ENCODE data around the gene TSC2. TPM values are rescaled to one million over a fixed set of nuclear protein-coding genes. Genes with fewer than 3 reads are reported as not detected.

The TSC2 gene
- total RNA-seq, 2 donors from 2014 or later: 73.9 to 152 TPM

DNA sequence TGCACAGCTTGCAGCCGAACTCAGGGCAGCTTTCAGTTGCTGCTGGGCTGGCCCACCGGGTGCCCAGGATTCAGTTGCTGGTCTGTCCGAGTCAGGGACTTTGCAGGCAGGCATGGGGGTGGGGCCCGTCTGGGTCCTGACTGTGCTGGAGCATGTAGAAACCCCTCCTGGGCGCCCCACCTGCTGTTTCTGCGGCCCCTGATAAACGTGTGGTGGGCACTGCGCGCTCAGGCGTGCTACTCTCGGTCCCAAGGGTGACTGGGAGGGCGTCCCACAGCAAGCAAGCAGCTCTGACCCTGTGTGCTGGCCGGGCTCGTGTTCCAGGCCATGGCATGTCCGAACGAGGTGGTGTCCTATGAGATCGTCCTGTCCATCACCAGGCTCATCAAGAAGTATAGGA lies 12.6 kb downstream of the TSC2 start:
- Histone ChIP-seq H3K9me3 (no peaks in the 10 kb centered on the region), H3K27ac (no peak overlapping the region), H3K4me3 (no peak overlapping the region), H3K27me3 (no peaks in the 10 kb centered on the region), H3K4me1 (no peaks in the 10 kb centered on the region), H3K36me3 (replicated peaks in 1 of 2; ENCODE audit: insufficient read depth in 1 of 2, low read depth in 2 of 2) (peaks cover 0 to 4% of the 10 kb centered on the region in 2 donors)
- intact Hi-C loops (cut with DNase I): no loop called here
- 78% methylated on average over 14 of the region's 17 CpGs; no CpG with 5 or more reads in 1 of the 2 donors for WGBS, 2 donors
- ATAC-seq (no peak), DNase-seq (no peak)
- TF ChIP-seq POLR2A (IDR thresholded peaks at IDR 0.05): no peak
- TF ChIP-seq, protein P1, sequence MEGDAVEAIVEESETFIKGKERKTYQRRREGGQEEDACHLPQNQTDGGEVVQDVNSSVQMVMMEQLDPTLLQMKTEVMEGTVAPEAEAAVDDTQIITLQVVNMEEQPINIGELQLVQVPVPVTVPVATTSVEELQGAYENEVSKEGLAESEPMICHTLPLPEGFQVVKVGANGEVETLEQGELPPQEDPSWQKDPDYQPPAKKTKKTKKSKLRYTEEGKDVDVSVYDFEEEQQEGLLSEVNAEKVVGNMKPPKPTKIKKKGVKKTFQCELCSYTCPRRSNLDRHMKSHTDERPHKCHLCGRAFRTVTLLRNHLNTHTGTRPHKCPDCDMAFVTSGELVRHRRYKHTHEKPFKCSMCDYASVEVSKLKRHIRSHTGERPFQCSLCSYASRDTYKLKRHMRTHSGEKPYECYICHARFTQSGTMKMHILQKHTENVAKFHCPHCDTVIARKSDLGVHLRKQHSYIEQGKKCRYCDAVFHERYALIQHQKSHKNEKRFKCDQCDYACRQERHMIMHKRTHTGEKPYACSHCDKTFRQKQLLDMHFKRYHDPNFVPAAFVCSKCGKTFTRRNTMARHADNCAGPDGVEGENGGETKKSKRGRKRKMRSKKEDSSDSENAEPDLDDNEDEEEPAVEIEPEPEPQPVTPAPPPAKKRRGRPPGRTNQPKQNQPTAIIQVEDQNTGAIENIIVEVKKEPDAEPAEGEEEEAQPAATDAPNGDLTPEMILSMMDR (IDR thresholded peaks at IDR 0.05): no peak

- DNase-seq (no peak), ATAC-seq (no peak)
- no peak overlapping the region for H3K4me3 ChIP-seq
- TF ChIP-seq, protein P1 (IDR thresholded peaks at IDR 0.05): no peak
- no peak for TF ChIP-seq POLR2A (IDR thresholded peaks at IDR 0.05)
- no peak overlapping the region for H3K27ac ChIP-seq
- H3K27me3 ChIP-seq: no peaks in the 10 kb centered on the region
- WGBS, 2 donors: 86 to 94% methylated on average over 7 to 17 of the region's 18 CpGs
- H3K4me1 ChIP-seq: no peaks in the 10 kb centered on the region
- intact Hi-C loops (cut with DNase I): no loop called here
- no peaks in the 10 kb centered on the region for H3K9me3 ChIP-seq
- H3K36me3 ChIP-seq (replicated peaks in 1 of 2; ENCODE audit: insufficient read depth in 1 of 2, low read depth in 2 of 2): peaks cover 0 to 4% of the 10 kb centered on the region in 2 donors
Observed at GRCh38 chr16:2061023-2061422, 13.2 kb downstream of the TSC2 start.

DNA sequence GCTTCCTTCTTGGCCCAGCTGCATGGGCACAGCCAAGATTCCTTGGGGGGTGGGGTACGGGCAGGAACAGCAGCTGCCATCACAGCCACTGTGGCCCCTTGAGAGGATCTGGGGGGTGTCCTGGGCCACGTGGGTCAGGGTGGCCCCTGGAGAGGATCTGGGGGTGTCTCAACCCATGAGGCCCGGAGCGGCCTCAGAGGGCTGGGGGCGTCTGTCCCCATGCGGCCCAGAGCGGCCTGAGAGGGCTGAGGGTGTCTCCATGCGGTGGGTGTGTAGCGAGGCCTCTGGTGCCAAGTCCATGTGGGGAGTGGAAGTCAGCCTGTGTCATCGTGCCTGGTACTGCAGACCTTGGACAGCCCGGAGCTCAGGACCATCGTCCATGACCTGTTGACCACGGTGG lies 13.7 kb downstream of the TSC2 start:
- no peak for ATAC-seq
- Histone ChIP-seq H3K9me3 (no peaks in the 10 kb centered on the region), H3K27ac (no peak overlapping the region), H3K36me3 (replicated peaks in 1 of 2; ENCODE audit: insufficient read depth in 1 of 2, low read depth in 2 of 2) (peaks cover 0 to 7% of the 10 kb centered on the region in 2 donors), H3K4me1 (no peaks in the 10 kb centered on the region), H3K4me3 (no peak overlapping the region), H3K27me3 (no peaks in the 10 kb centered on the region)
- DNase-seq: no peak
- intact Hi-C loops (cut with DNase I): no loop called here
- TF ChIP-seq, protein P1 (IDR thresholded peaks at IDR 0.05): no peak
- TF ChIP-seq POLR2A (IDR thresholded peaks at IDR 0.05): no peak
- 93 to 97% methylated on average over 7 to 12 of the region's 13 CpGs for WGBS, 2 donors

DNA sequence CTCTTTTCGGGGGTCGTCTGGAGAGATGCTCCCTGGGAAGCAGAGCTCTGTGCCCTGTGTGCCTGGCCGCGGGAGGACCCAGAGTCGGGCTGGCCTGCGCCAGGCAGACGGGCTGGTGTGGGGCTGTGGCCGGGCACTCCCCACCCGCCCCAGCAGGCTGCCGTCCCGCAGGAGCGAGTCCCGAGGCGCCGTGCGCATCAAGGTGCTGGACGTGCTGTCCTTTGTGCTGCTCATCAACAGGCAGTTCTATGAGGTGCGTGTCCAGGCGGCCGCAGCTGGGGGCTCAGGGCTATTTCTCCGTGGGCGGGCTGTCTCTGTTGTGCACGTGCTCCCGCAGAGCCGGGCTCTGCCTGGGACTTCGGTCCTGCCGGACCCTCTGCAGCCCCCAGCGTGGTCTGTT lies 15.0 kb downstream of the TSC2 start:
- intact Hi-C loops (cut with DNase I): no loop called here
- TF ChIP-seq POLR2A (IDR thresholded peaks at IDR 0.05): no peak
- TF ChIP-seq, protein P1 (IDR thresholded peaks at IDR 0.05): no peak
- DNase-seq (no peak), ATAC-seq (no peak)
- Histone ChIP-seq H3K4me3 (no peak overlapping the region), H3K36me3 (replicated peaks in 1 of 2; ENCODE audit: insufficient read depth in 1 of 2, low read depth in 2 of 2) (peaks cover 0 to 7% of the 10 kb centered on the region in 2 donors), H3K27ac (no peak overlapping the region), H3K9me3 (no peaks in the 10 kb centered on the region), H3K4me1 (no peaks in the 10 kb centered on the region), H3K27me3 (no peaks in the 10 kb centered on the region)
- WGBS, 2 donors: 94% methylated on average over 16 of the region's 28 CpGs; no CpG with 5 or more reads in 1 of the 2 donors

DNA sequence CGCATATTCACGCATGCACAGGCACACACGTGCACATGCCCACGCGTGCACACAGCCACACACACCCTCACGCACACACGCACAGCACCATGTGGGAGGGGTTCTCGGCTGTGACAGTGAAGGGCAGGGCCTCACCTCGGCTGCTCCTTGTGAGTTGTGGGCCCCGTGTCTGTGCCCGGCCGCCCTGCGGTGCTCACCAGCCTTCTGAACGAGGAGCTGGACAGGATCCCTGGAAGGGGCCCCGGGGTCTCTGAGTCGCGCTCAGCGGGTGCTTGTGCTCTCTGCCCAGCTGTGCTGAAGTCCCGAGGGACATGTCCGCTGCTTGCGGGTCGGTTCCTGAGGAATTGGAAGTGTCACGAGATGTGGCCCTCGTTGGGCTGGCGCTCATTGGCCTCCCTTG lies 16.1 kb downstream of the TSC2 start:
- Histone ChIP-seq H3K4me3 (no peak overlapping the region), H3K36me3 (replicated peaks in 1 of 2; ENCODE audit: insufficient read depth in 1 of 2, low read depth in 2 of 2) (peaks cover 0 to 7% of the 10 kb centered on the region in 2 donors), H3K4me1 (no peaks in the 10 kb centered on the region), H3K27ac (no peak overlapping the region), H3K9me3 (no peaks in the 10 kb centered on the region), H3K27me3 (no peaks in the 10 kb centered on the region)
- intact Hi-C loops (cut with DNase I): no loop called here
- TF ChIP-seq, protein P1 (IDR thresholded peaks at IDR 0.05): no peak
- TF ChIP-seq POLR2A (IDR thresholded peaks at IDR 0.05): no peak
- DNase-seq (no peak), ATAC-seq (no peak)
- 90 to 94% methylated on average over 6 to 25 of the region's 25 CpGs for WGBS, 2 donors
